CD14-positive monocyte (primary cell): Measurements from ENCODE around the gene CTNND2. TPM values are rescaled to one million over a fixed set of nuclear protein-coding genes. Genes with fewer than 3 reads are reported as not detected.
A peak's percentile ranks its signal among the peaks of the same experiment; 100 is the strongest.

Experiments used
- DNase-seq, 3 donors: peaks; one replicate each; pipeline ENCODE4 v3.0.0-alpha.2; 2011 to 2022
- H2AFZ ChIP-seq: 2 replicates; pipeline ENCODE4 v1.6.0; 2012; ENCODE audit warnings: mild to moderate bottlenecking, low read depth, low read length, inconsistent platforms; ENCODE audit not compliant: insufficient read depth, poor library complexity, severe bottlenecking
- H3K27ac ChIP-seq, 2 donors: 1 replicate in 1 of 2; 2 replicates in 1 of 2; pipeline ENCODE4 v1.5.1; 2012 to 2013; ENCODE audit warnings: low read length in 2 of 2, control low read depth in 1 of 2, inconsistent platforms in 1 of 2, low read depth in 1 of 2, mild to moderate bottlenecking in 1 of 2
- H3K27me3 ChIP-seq, 2 donors: one replicate each; pipeline versions ENCODE4 v1.6.0 to v1.6.1; 2011 to 2013; ENCODE audit warnings: low read length in 2 of 2; ENCODE audit not compliant: control insufficient read depth in 2 of 2, insufficient read depth in 2 of 2
- H3K36me3 ChIP-seq, 2 donors: replicated peaks in 1 of 2; 1 replicate in 1 of 2; 2 replicates in 1 of 2; pipeline versions ENCODE4 v1.5.1 to v1.6.1; 2012 to 2013; ENCODE audit warnings: low read length in 2 of 2, control low read depth in 1 of 2, inconsistent platforms in 1 of 2, mild to moderate bottlenecking in 1 of 2; ENCODE audit not compliant: insufficient read depth in 2 of 2, control insufficient read depth in 1 of 2
- H3K4me1 ChIP-seq, 2 donors: 1 replicate in 1 of 2; 2 replicates in 1 of 2; pipeline versions ENCODE4 v1.5.1 to v1.6.1; 2012 to 2013; ENCODE audit warnings: low read length in 2 of 2, control low read depth in 1 of 2, inconsistent platforms in 1 of 2, mild to moderate bottlenecking in 1 of 2, moderate library complexity in 1 of 2; ENCODE audit not compliant: insufficient read depth in 2 of 2, control insufficient read depth in 1 of 2
- H3K4me2 ChIP-seq: replicated peaks from 2 replicates; pipeline ENCODE3; 2012; ENCODE audit warnings: low read length, moderate library complexity, mild to moderate bottlenecking; ENCODE audit not compliant: poor library complexity, severe bottlenecking; ENCODE audit errors: extremely low read depth
- H3K4me3 ChIP-seq, 3 experiments: fragments of 200-600 bp in 1 of 3; sonication (generic) in 1 of 3; replicated peaks in 1 of 3; 1 replicate in 2 of 3; 2 replicates in 1 of 3; pipeline ENCODE4 v1.5.1; 2011 to 2013; ENCODE audit warnings: low read length in 3 of 3, mild to moderate bottlenecking in 3 of 3, control low read depth in 2 of 3, low read depth in 2 of 3, inconsistent platforms in 1 of 3, moderate library complexity in 1 of 3
- H3K79me2 ChIP-seq: 2 replicates; pipeline ENCODE4 v1.6.0; 2012; ENCODE audit warnings: mild to moderate bottlenecking, control low read depth, inconsistent platforms, low read length, moderate library complexity; ENCODE audit not compliant: insufficient read depth
- H3K9ac ChIP-seq: 2 replicates; pipeline ENCODE4 v1.6.0; 2017; ENCODE audit warnings: low read length, mild to moderate bottlenecking; ENCODE audit not compliant: insufficient read depth, poor library complexity, severe bottlenecking
- H3K9me3 ChIP-seq, 2 donors: replicated peaks in 1 of 2; 1 replicate in 1 of 2; 2 replicates in 1 of 2; pipeline versions ENCODE4 v1.5.1 to v1.6.1; 2012 to 2013; ENCODE audit warnings: low read length in 2 of 2, control low read depth in 1 of 2; ENCODE audit not compliant: control insufficient read depth in 1 of 2, insufficient read depth in 1 of 2
- H4K20me1 ChIP-seq: 2 replicates; pipeline ENCODE4 v1.6.0; 2012; ENCODE audit warnings: mild to moderate bottlenecking, low read length, control low read depth, moderate library complexity; ENCODE audit not compliant: insufficient read depth
- H3K27ac Mint-ChIP-seq, 7 donors: one replicate each; pipeline ENCODE4 v1.8.0; 2020; ENCODE audit warnings: mild to moderate bottlenecking in 7 of 7, mixed read lengths in 7 of 7, moderate library complexity in 6 of 7, inconsistent platforms in 2 of 7
- H3K27me3 Mint-ChIP-seq, 3 donors: one replicate each; pipeline ENCODE4 v1.8.0; 2021 to 2022; ENCODE audit warnings: low read depth in 3 of 3, mild to moderate bottlenecking in 3 of 3, mixed read lengths in 3 of 3, moderate library complexity in 3 of 3, inconsistent platforms in 1 of 3
- H3K36me3 Mint-ChIP-seq, 2 donors: one replicate each; pipeline ENCODE4 v1.8.0; 2020; ENCODE audit warnings: mixed read lengths in 2 of 2, inconsistent platforms in 1 of 2, mild to moderate bottlenecking in 1 of 2
- H3K4me1 Mint-ChIP-seq: one replicate; pipeline ENCODE4 v1.8.0; 2020; ENCODE audit warnings: mild to moderate bottlenecking, mixed read lengths
- H3K4me3 Mint-ChIP-seq, 2 donors: one replicate each; pipeline ENCODE4 v1.8.0; 2020; ENCODE audit warnings: mild to moderate bottlenecking in 2 of 2, mixed read lengths in 2 of 2, moderate library complexity in 1 of 2
- H3K9me3 Mint-ChIP-seq, 7 donors: one replicate each; pipeline ENCODE4 v1.8.0; 2020 to 2022; ENCODE audit warnings: mixed read lengths in 7 of 7, mild to moderate bottlenecking in 6 of 7, moderate library complexity in 6 of 7, inconsistent platforms in 2 of 7
- CTCF ChIP-seq: fragments of 200-600 bp; IDR thresholded peaks from one replicate; pipeline ENCODE4 v1.8.0; 2022; ENCODE audit warnings: antibody characterized with exemption, mild to moderate bottlenecking
- WGBS: methylation state at CpG from one replicate; pipeline ENCODE4 v1.1.5; 2013; ENCODE audit warnings: missing lambda C conversion rate; ENCODE audit not compliant: insufficient coverage; 5-methylcytosine and 5-hydroxymethylcytosine counted together
- intact Hi-C, 2 donors: fragments of 100-400 bp; cut with micrococcal nuclease; formaldehyde crosslinking; loops; one replicate each; pipeline versions ENCODE4 v1.15.0 to v1.15.1; 2023
- polyA plus RNA-seq, 3 donors: library from polyadenylated mRNA; depleted of rRNA in 1 of 3; unstranded in 2 of 3; stranded (reverse) in 1 of 3; fragments of 300-500 nt in 2 of 3; fragments of >200 nt in 1 of 3; fragmentation: Illumina TruSeq in 2 of 3; gene quantifications; 1 replicate in 2 of 3; 2 replicates in 1 of 3; pipeline ENCODE4 v1.2.3, GENCODE V29; 2012 to 2021

The CTNND2 gene
- polyA plus RNA-seq, 3 donors = not detected

GRCh38 chr5:10990634-10991033 is 913.6 kb downstream of the CTNND2 start:
- no peak for TF ChIP-seq CTCF
- peaks cover 3 to 10% (median 8%) of the 10 kb centered on the region in 3 donors for H3K27me3 Mint-ChIP-seq
- DNase-seq = no peak
- no peak overlapping the region for H3K9ac ChIP-seq
- peak overlapping the region in 1 of 7 donors; percentile 43 for H3K27ac Mint-ChIP-seq
- H3K4me3 ChIP-seq = no peak overlapping the region
- no peak overlapping the region for H3K4me3 Mint-ChIP-seq
- H2AFZ ChIP-seq = no peak overlapping the region
- intact Hi-C loops = no loop called here
- no peaks in the 10 kb centered on the region for H3K79me2 ChIP-seq
- no peaks in the 10 kb centered on the region for H3K4me1 ChIP-seq
- H3K9me3 Mint-ChIP-seq = peaks cover 0 to 8% (median 5%) of the 10 kb centered on the region in 7 donors
- peaks cover 8% of the 10 kb centered on the region for H3K4me1 Mint-ChIP-seq
- no peaks in the 10 kb centered on the region for H3K27me3 ChIP-seq
- no peaks in the 10 kb centered on the region for H3K36me3 ChIP-seq
- no peaks in the 10 kb centered on the region for H4K20me1 ChIP-seq
- H3K9me3 ChIP-seq = no peaks in the 10 kb centered on the region
- H3K27ac ChIP-seq = no peak overlapping the region
- 94% methylated on average over 7 of the region's 9 CpGs for WGBS
- no peak overlapping the region for H3K4me2 ChIP-seq
- no peaks in the 10 kb centered on the region for H3K36me3 Mint-ChIP-seq

- H3K9ac ChIP-seq = no peak overlapping the region
- Mint-ChIP-seq H3K27ac (no peak overlapping the region), H3K27me3 (peaks cover 3 to 10% (median 7%) of the 10 kb centered on the region in 3 donors), H3K4me3 (no peak overlapping the region), H3K4me1 (peaks cover 8% of the 10 kb centered on the region), H3K9me3 (peaks cover 0 to 6% (median 2%) of the 10 kb centered on the region in 7 donors), H3K36me3 (no peaks in the 10 kb centered on the region)
- H3K4me2 ChIP-seq = no peak overlapping the region
- H3K36me3 ChIP-seq = no peaks in the 10 kb centered on the region
- no peak overlapping the region for H3K27ac ChIP-seq
- H3K4me3 ChIP-seq = no peak overlapping the region
- no peaks in the 10 kb centered on the region for H4K20me1 ChIP-seq
- TF ChIP-seq CTCF = no peak
- no peak overlapping the region for H2AFZ ChIP-seq
- DNase-seq = no peak
- no peaks in the 10 kb centered on the region for H3K27me3 ChIP-seq
- WGBS = 100% methylated on average over 2 of the region's 6 CpGs
- H3K9me3 ChIP-seq = no peaks in the 10 kb centered on the region
- H3K4me1 ChIP-seq = no peaks in the 10 kb centered on the region
- no peaks in the 10 kb centered on the region for H3K79me2 ChIP-seq
- intact Hi-C loops = no loop called here
Measured at GRCh38 chr5:10989577-10990263, 914.5 kb downstream of the CTNND2 start.
